ENCODE results near the gene GPR160. TPM values are rescaled to one million over a fixed set of nuclear protein-coding genes. Genes with fewer than 3 reads are reported as not detected.

GPR160 gene
- total RNA-seq, 2 experiments from 2014 or later, result 90.5 to 117 TPM

- Histone ChIP-seq H3K4me3 (ENCODE audit: low read depth, low read length, poor library complexity, severe bottlenecking) (no peak overlapping the region), H3K36me3 (ENCODE audit: insufficient read depth, low read length) (peaks cover 63% of the 10 kb centered on the region), H3K4me1 (ENCODE audit: insufficient read depth, low read length, poor library complexity, severe bottlenecking) (peaks cover 71% of the 10 kb centered on the region), H3K9me3 (ENCODE audit: low read length) (peaks cover 10% of the 10 kb centered on the region; the same call in 1 of the 2 replicates), H4K20me1 (ENCODE audit: insufficient read depth, low read length) (no peaks in the 10 kb centered on the region), H3K4me2 (ENCODE audit: low read length) (peak overlapping the region; percentile 29; the same call in 1 of the 2 replicates), H3K27ac (ENCODE audit: low read depth, low read length, poor library complexity, severe bottlenecking) (peak overlapping the region; percentile 39), H3K79me2 (ENCODE audit: insufficient read depth, low read depth, low read length) (peaks cover 86% of the 10 kb centered on the region), H3K9me2 (ENCODE audit: insufficient read depth, low read length) (no peaks in the 10 kb centered on the region), H2AFZ (ENCODE audit: low read length) (no peak overlapping the region)
- CTCF ChIA-PET (ENCODE audit: unreplicated experiment), result interaction anchor here (0.6 kb wide), 1 partner anchor 762 kb away, joined by 3 read pairs; no protein-coding TSS in a partner anchor
- TF ChIP-seq, protein P1, sequence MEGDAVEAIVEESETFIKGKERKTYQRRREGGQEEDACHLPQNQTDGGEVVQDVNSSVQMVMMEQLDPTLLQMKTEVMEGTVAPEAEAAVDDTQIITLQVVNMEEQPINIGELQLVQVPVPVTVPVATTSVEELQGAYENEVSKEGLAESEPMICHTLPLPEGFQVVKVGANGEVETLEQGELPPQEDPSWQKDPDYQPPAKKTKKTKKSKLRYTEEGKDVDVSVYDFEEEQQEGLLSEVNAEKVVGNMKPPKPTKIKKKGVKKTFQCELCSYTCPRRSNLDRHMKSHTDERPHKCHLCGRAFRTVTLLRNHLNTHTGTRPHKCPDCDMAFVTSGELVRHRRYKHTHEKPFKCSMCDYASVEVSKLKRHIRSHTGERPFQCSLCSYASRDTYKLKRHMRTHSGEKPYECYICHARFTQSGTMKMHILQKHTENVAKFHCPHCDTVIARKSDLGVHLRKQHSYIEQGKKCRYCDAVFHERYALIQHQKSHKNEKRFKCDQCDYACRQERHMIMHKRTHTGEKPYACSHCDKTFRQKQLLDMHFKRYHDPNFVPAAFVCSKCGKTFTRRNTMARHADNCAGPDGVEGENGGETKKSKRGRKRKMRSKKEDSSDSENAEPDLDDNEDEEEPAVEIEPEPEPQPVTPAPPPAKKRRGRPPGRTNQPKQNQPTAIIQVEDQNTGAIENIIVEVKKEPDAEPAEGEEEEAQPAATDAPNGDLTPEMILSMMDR (conservative IDR thresholded peaks at IDR 0.05; ENCODE audit: low read length), result no peak
- no peak for TF ChIP-seq EZH2phosphoT487 (IDR thresholded peaks at IDR 0.05; ENCODE audit: borderline replicate concordance, low read depth, low read length)
- intact Hi-C loops (cut with micrococcal nuclease; ENCODE audit: unreplicated experiment), result no loop called here
- POLR2A ChIA-PET, result interaction anchor here (0.7 to 1.4 kb wide), 6 partner anchors 9 to 201 kb away, joined by 3 to 6 read pairs (median 4); no protein-coding TSS in a partner anchor
- no peak for DNase-seq (ENCODE audit: low spot score)
- BruUV-seq (replicated peaks), result no TSS peak
Observed at GRCh38 chr3:170049146-170050000, 11.6 kb downstream of the GPR160 start.

- Histone ChIP-seq H3K9me3 (ENCODE audit: low read length) (peaks cover 10% of the 10 kb centered on the region; the same call in 1 of the 2 replicates), H3K4me3 (ENCODE audit: low read depth, low read length, poor library complexity, severe bottlenecking) (no peak overlapping the region), H3K36me3 (ENCODE audit: insufficient read depth, low read length) (peaks cover 60% of the 10 kb centered on the region), H3K27ac (ENCODE audit: low read depth, low read length, poor library complexity, severe bottlenecking) (no peak overlapping the region), H2AFZ (ENCODE audit: low read length) (no peak overlapping the region), H4K20me1 (ENCODE audit: insufficient read depth, low read length) (no peaks in the 10 kb centered on the region), H3K79me2 (ENCODE audit: insufficient read depth, low read depth, low read length) (peaks cover 91% of the 10 kb centered on the region), H3K4me1 (ENCODE audit: insufficient read depth, low read length, poor library complexity, severe bottlenecking) (peaks cover 69% of the 10 kb centered on the region), H3K9me2 (ENCODE audit: insufficient read depth, low read length) (no peaks in the 10 kb centered on the region), H3K4me2 (ENCODE audit: low read length) (no peak overlapping the region)
- no peak for TF ChIP-seq EZH2phosphoT487 (IDR thresholded peaks at IDR 0.05; ENCODE audit: borderline replicate concordance, low read depth, low read length)
- TF ChIP-seq, protein P1 (conservative IDR thresholded peaks at IDR 0.05; ENCODE audit: low read length), result no peak
- no peak for DNase-seq (ENCODE audit: low spot score)
- ChIA-PET CTCF (ENCODE audit: unreplicated experiment) (no interaction called here), POLR2A (interaction anchor here (0.7 to 1.4 kb wide), 2 partner anchors 112 to 255 kb away, joined by 3 to 6 read pairs; no protein-coding TSS in a partner anchor)
- BruUV-seq (replicated peaks), result no TSS peak
- intact Hi-C loops (cut with micrococcal nuclease; ENCODE audit: unreplicated experiment), result no loop called here
Observed at GRCh38 chr3:170050753-170051152, 13.0 kb downstream of the GPR160 start.
